Measurements from ENCODE around the gene GBP4. TPM values are rescaled to one million over a fixed set of nuclear protein-coding genes. Genes with fewer than 3 reads are reported as not detected.

The GBP4 gene
- total RNA-seq, 1 donor, result 44.5 TPM

GRCh38 chr1:89143484-89143883, 55.3 kb downstream of the GBP4 start:
- no peak for TF ChIP-seq CTCF (IDR thresholded peaks at IDR 0.05; ENCODE audit: insufficient read depth, low read depth, low read length)
- DNase-seq (ENCODE audit: low read depth), result no peak
- H3K4me3 ChIP-seq (ENCODE audit: low read depth, low read length), result no peak overlapping the region

- no peak for TF ChIP-seq CTCF (IDR thresholded peaks at IDR 0.05; ENCODE audit: insufficient read depth, low read depth, low read length)
- no peak overlapping the region for H3K4me3 ChIP-seq (ENCODE audit: low read depth, low read length)
- no peak for DNase-seq (ENCODE audit: low read depth)
Measured at GRCh38 chr1:89142160-89142559, 56.6 kb downstream of the GBP4 start.

DNA sequence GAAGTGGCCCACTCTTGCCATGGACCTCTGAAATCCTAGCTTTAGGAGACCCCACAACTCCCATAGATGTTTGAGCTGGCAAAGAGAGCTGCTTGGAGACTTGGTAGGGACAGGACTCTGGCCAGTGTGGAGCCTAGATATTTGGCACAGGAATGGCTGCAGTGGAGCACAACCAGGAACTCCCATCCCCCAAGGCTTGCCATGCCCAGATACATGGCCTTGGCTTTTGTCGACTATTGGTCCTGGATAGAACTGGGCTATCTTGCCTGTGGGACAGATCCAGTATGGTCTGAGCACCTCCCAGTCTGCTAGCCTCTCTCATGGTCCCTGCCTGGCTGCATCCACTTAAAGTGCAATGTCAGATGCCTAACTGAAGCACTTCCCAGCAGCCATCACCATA, 65.0 kb downstream of the GBP4 start:
- DNase-seq (ENCODE audit: low read depth), result no peak
- TF ChIP-seq CTCF (IDR thresholded peaks at IDR 0.05; ENCODE audit: insufficient read depth, low read depth, low read length), result no peak
- no peak overlapping the region for H3K4me3 ChIP-seq (ENCODE audit: low read depth, low read length)

Other genes with a start within 250 kb of the GBP4 start
- gene KYAT3, start 206.3 kb downstream of the GBP4 start, total RNA-seq, result 42.8 and 45.3 TPM in 2 replicates
- gene RBMXL1, start 206.3 kb downstream of the GBP4 start, total RNA-seq, result 10.3 and 15.1 TPM in 2 replicates
- 24.8 and 41.0 TPM in 2 replicates for gene GBP3, start 176.1 kb downstream of the GBP4 start, total RNA-seq
- gene GBP1, start 133.7 kb downstream of the GBP4 start, total RNA-seq, result 88.3 and 162 TPM in 2 replicates
- gene GBP2, start 72.8 kb downstream of the GBP4 start, total RNA-seq, result 59.9 and 96.3 TPM in 2 replicates
- not detected in 2 replicates for gene GBP7, start 22.9 kb downstream of the GBP4 start, total RNA-seq
- under 0.01 and 0.32 TPM in 2 replicates for gene GBP5, start 73.9 kb upstream of the GBP4 start, total RNA-seq
- under 0.01 TPM in 1 of 2 replicates, not detected in the other for gene GBP6, start 165.1 kb upstream of the GBP4 start, total RNA-seq

All from fibroblast of villous mesenchyme (primary cell).